ENCODE data around the gene NCAPD2. TPM values are rescaled to one million over a fixed set of nuclear protein-coding genes. Genes with fewer than 3 reads are reported as not detected.
"Not testable (repeated sequence)": the region's sequence is repeated elsewhere in the genome, so short reads cannot be mapped to it uniquely, and the experiment has no call there.

Gene NCAPD2
- polyA plus RNA-seq, 1 donor: 36.9 TPM

GRCh38 chr12:6494258-6494743 lies 399 bp downstream of the NCAPD2 start:
- DNase-seq: no peak

GRCh38 chr12:6494968-6495367 lies 1.1 kb downstream of the NCAPD2 start:
- DNase-seq: no peak

- DNase-seq: not testable (repeated sequence)
These were observed 3.4 kb downstream of the NCAPD2 start for GRCh38 chr12:6497291-6497690.

GRCh38 chr12:6500466-6500865 lies 6.6 kb downstream of the NCAPD2 start:
- DNase-seq: no peak

GRCh38 chr12:6507102-6507998 lies 13.4 kb downstream of the NCAPD2 start:
- no peak for DNase-seq

- no peak for DNase-seq
These were observed 14.2 kb downstream of the NCAPD2 start for GRCh38 chr12:6508087-6508486.

GRCh38 chr12:6520186-6520585 lies 26.3 kb downstream of the NCAPD2 start:
- DNase-seq: no peak

GRCh38 chr12:6522193-6522592 lies 28.3 kb downstream of the NCAPD2 start:
- DNase-seq: no peak

- no peak for DNase-seq
These were observed 29.8 kb downstream of the NCAPD2 start for GRCh38 chr12:6523708-6524107.

- no peak for DNase-seq
These were observed 30.7 kb downstream of the NCAPD2 start for GRCh38 chr12:6524648-6525047.

GRCh38 chr12:6526201-6526600 lies 32.3 kb downstream of the NCAPD2 start:
- no peak for DNase-seq

GRCh38 chr12:6526766-6527525 lies 33.0 kb downstream of the NCAPD2 start:
- DNase-seq: no peak

GRCh38 chr12:6527711-6528110 lies 33.8 kb downstream of the NCAPD2 start:
- no peak for DNase-seq

GRCh38 chr12:6528539-6529235 lies 34.8 kb downstream of the NCAPD2 start:
- DNase-seq: no peak

GRCh38 chr12:6529291-6529737 lies 35.4 kb downstream of the NCAPD2 start:
- DNase-seq: no peak

- no peak for DNase-seq
These were observed 36.8 kb downstream of the NCAPD2 start for GRCh38 chr12:6530576-6531260.

- DNase-seq: no peak
These were observed 38.4 kb downstream of the NCAPD2 start for GRCh38 chr12:6532051-6532926.

- no peak for DNase-seq
These were observed 39.2 kb downstream of the NCAPD2 start for GRCh38 chr12:6532927-6533652.

GRCh38 chr12:6533653-6533922 lies 39.7 kb downstream of the NCAPD2 start:
- no peak for DNase-seq

- DNase-seq: peak; percentile 95
These were observed 40.2 kb downstream of the NCAPD2 start, which contains the start of gene GAPDH for GRCh38 chr12:6533923-6534694. Gene GAPDH (plus strand): TSS chr12:6534517. CDS start chr12:6534833, 316 bp downstream.

Measured in hindlimb muscle (tissue), 1 donor.